Calu3 (cell line): ENCODE results near the gene DNAI2. TPM values are rescaled to one million over a fixed set of nuclear protein-coding genes. Genes with fewer than 3 reads are reported as not detected.
"Not testable (repeated sequence)": the region's sequence is repeated elsewhere in the genome, so short reads cannot be mapped to it uniquely, and the experiment has no call there.

Experiments used
- BruUV-seq: library from RNA; stranded (reverse); fragments of 400-500 nt; replicated peaks from 2 replicates; lab custom pipeline; 2021; lab: Mats Ljungman, UMichigan
- CTCF ChIA-PET: fragments of 300-600 bp; sonication (Branson Sonifier 250); formaldehyde crosslinking; loops from one replicate; lab custom pipeline; 2022; ENCODE audit warnings: antibody characterized with exemption; lab: Charles Lee
- DNase-seq: peaks from one replicate; pipeline ENCODE4 v3.0.0; 2022
- H3K27ac Mint-ChIP-seq: one replicate; pipeline ENCODE4 v1.8.0; 2022; ENCODE audit warnings: mixed read lengths; ENCODE audit not compliant: unreplicated experiment
- H3K27me3 Mint-ChIP-seq: one replicate; pipeline ENCODE4 v1.8.0; 2022; ENCODE audit warnings: mixed read lengths; ENCODE audit not compliant: unreplicated experiment
- H3K36me3 Mint-ChIP-seq: one replicate; pipeline ENCODE4 v1.8.0; 2022; ENCODE audit warnings: mild to moderate bottlenecking, moderate library complexity, mixed read lengths; ENCODE audit not compliant: insufficient read depth, unreplicated experiment
- H3K4me1 Mint-ChIP-seq: one replicate; pipeline ENCODE4 v1.8.0; 2022; ENCODE audit warnings: mild to moderate bottlenecking, low read depth, mixed read lengths; ENCODE audit not compliant: unreplicated experiment
- H3K4me3 Mint-ChIP-seq: one replicate; pipeline ENCODE4 v1.8.0; 2022; ENCODE audit warnings: mild to moderate bottlenecking, low read depth, moderate library complexity, mixed read lengths; ENCODE audit not compliant: unreplicated experiment
- H3K9me3 Mint-ChIP-seq: one replicate; pipeline ENCODE4 v1.8.0; 2022; ENCODE audit warnings: low read depth, mixed read lengths; ENCODE audit not compliant: unreplicated experiment
- intact Hi-C: fragments of 100-400 bp; cut with micrococcal nuclease; formaldehyde crosslinking; loops from one replicate; pipeline ENCODE4 v1.10.0; 2022; ENCODE audit not compliant: unreplicated experiment
- total RNA-seq: library from RNA; stranded (reverse); gene quantifications from 2 replicates; pipeline ENCODE4 v1.2.3, GENCODE V29; 2022
- TF ChIP-seq, protein P1 (sequence below): fragments of 200-600 bp; IDR thresholded peaks from one replicate; pipeline ENCODE4 v1.8.0; 2022; ENCODE audit warnings: antibody characterized with exemption; ENCODE audit not compliant: unreplicated experiment

The DNAI2 gene
- total RNA-seq, 1 experiment from 2014 or later: not detected

DNA sequence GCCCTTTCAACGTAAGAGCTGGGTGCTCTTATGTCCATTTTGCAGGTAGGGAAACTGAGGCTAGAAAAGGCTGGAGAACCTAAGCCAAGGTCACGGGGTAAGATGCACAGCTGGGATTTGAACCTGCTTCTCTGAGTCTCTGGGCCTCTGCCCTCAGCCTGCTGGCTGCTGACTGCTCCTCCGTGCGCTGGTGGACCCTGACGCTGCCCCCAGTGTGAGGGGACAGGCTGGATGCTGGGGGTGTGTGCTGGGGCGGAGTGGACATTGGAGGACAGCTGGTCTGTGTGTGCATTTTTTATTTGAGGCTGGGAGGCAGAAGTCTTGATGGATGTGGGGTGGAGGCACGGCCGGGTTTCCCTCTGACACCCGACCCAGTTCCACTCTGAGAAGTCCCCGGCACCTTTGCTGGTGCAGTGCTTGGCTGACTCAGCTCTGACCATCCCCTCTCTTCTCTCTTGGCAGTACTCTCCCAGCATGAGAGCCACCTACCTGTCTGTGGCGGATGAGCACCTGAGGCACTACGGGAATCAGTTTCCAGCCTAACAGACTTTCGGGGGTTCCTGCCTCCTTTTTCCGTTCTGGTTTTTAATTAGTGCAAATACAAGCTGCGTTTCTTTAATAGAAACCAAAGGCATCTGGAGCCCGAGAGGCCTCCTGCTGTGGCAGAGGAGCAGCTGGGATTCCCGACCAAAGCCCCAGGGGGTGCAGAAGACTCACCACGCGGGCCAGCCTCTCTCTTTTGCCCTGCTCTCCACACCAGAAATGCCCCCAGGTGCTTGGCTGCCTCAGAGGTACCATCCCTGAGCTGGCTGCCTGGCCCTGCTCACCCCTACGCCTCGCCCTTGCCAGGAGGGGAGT lies 14.1 kb upstream of the DNAI2 start:
- CTCF ChIA-PET: interaction anchor here (0.6 kb wide), 1 partner anchor 131 kb away, joined by 4 read pairs; no protein-coding TSS in a partner anchor
- BruUV-seq: no TSS peak
- Mint-ChIP-seq H3K36me3 (no peaks in the 10 kb centered on the region), H3K4me1 (no peaks in the 10 kb centered on the region), H3K9me3 (no peaks in the 10 kb centered on the region), H3K4me3 (no peak overlapping the region), H3K27ac (no peak overlapping the region), H3K27me3 (peaks cover 68% of the 10 kb centered on the region)
- TF ChIP-seq, protein P1, sequence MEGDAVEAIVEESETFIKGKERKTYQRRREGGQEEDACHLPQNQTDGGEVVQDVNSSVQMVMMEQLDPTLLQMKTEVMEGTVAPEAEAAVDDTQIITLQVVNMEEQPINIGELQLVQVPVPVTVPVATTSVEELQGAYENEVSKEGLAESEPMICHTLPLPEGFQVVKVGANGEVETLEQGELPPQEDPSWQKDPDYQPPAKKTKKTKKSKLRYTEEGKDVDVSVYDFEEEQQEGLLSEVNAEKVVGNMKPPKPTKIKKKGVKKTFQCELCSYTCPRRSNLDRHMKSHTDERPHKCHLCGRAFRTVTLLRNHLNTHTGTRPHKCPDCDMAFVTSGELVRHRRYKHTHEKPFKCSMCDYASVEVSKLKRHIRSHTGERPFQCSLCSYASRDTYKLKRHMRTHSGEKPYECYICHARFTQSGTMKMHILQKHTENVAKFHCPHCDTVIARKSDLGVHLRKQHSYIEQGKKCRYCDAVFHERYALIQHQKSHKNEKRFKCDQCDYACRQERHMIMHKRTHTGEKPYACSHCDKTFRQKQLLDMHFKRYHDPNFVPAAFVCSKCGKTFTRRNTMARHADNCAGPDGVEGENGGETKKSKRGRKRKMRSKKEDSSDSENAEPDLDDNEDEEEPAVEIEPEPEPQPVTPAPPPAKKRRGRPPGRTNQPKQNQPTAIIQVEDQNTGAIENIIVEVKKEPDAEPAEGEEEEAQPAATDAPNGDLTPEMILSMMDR: no peak
- no peak for DNase-seq
- intact Hi-C loops: no loop called here

DNA sequence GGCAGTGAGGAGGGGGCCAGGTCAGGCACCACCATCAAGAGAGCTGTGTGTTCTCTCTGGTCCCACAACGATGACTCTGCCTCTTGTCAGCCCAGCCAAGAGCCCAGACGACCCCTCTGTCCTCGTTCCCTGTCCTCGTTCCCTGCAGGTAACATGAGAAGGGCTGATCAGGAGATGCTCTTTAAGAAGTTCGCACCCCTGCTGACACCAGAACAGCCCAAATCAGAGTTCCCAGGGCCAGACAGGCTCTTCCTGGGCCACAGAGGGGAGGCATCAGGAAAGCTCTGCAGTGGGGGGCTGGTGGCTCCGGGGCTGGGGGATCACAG lies 13.5 kb upstream of the DNAI2 start:
- CTCF ChIA-PET: no interaction called here
- intact Hi-C loops: no loop called here
- Mint-ChIP-seq H3K27me3 (peaks cover 73% of the 10 kb centered on the region), H3K27ac (no peak overlapping the region), H3K4me1 (no peaks in the 10 kb centered on the region), H3K9me3 (no peaks in the 10 kb centered on the region), H3K4me3 (no peak overlapping the region), H3K36me3 (no peaks in the 10 kb centered on the region)
- TF ChIP-seq, protein P1: no peak
- no TSS peak for BruUV-seq
- DNase-seq: no peak

DNA sequence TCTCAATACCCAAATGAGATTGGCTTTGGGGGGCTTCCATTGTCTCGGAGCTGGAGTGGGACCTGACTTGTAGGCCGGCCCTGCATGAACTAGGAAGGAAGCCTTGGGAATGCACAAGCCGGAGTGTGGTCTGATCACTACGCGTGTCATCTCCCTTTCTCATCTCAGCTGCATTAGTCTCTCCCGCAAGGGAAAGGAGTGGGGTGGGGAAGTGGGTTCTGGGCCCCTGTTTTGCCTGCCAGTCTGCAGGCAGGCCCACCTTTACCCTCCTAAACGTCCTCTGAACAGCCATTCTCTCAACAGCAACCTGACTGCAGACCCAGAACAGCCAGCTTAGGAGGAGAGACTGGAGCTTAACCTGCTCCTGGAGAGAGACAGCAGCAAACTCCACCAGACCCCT lies 11.4 kb upstream of the DNAI2 start:
- Mint-ChIP-seq H3K27ac (no peak overlapping the region), H3K9me3 (peaks cover 2% of the 10 kb centered on the region), H3K27me3 (peaks cover 87% of the 10 kb centered on the region), H3K4me3 (no peak overlapping the region), H3K4me1 (no peaks in the 10 kb centered on the region), H3K36me3 (no peaks in the 10 kb centered on the region)
- no TSS peak for BruUV-seq
- intact Hi-C loops: no loop called here
- no peak for DNase-seq
- TF ChIP-seq, protein P1: no peak
- CTCF ChIA-PET: interaction anchor here (0.7 kb wide), 1 partner anchor 21 kb away, joined by 4 read pairs; no protein-coding TSS in a partner anchor

DNA sequence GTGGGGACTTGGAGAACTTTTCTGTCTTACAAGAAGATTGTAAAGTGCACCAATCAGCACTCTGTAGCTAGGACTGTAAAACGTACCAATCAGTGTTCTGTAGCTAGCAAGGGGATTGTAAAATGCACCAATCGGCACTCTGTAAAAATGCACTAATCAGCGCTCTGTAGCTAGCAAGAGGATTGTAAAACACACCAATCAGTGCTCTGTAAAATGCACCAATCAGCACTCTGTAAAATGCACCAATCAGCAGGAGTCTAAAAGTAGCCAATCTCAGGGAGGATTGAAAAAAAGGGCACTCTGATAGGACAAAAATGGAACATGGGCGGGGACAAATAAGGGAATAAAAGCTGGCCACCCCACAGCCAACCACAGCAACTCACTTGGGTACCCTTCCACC lies 7.0 kb upstream of the DNAI2 start:
- H3K36me3 Mint-ChIP-seq, CTCF ChIA-PET, H3K4me3 Mint-ChIP-seq, H3K27ac Mint-ChIP-seq, BruUV-seq, H3K4me1 Mint-ChIP-seq, H3K9me3 Mint-ChIP-seq, intact Hi-C loops, DNase-seq: not testable (repeated sequence)
- H3K27me3 Mint-ChIP-seq: peaks cover 89% of the 10 kb centered on the region

DNA sequence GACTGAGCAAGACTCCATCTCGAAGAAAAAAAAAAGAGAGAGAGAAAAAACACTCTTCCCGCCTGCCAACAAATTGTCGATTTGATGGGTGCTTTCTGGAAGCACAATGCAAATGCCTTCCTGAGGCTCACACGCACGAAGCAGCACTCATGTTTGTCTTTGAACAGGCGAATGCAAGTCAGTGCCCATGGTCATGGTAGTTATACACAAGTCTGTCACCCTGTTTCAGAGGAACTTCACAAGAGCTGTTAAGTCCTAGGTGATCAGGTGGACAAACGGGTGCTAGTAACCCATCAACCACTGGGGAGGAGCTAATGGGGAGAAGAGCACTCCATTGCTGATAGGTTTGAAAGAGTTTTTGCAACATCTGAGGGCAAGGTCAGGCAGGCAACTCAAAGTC lies 6.5 kb upstream of the DNAI2 start:
- H3K36me3 Mint-ChIP-seq: peaks cover 3% of the 10 kb centered on the region
- peaks cover 4% of the 10 kb centered on the region for H3K9me3 Mint-ChIP-seq

More for the DNA sequence above, 6.5 kb upstream of the DNAI2 start:
- intact Hi-C loops: no loop called here
- H3K4me1 Mint-ChIP-seq: no peaks in the 10 kb centered on the region
- no TSS peak for BruUV-seq
- TF ChIP-seq, protein P1: no peak
- no peak for DNase-seq
- H3K4me3 Mint-ChIP-seq: no peak overlapping the region
- CTCF ChIA-PET: no interaction called here
- H3K27ac Mint-ChIP-seq: no peak overlapping the region
- H3K27me3 Mint-ChIP-seq: peaks cover 89% of the 10 kb centered on the region
